Ecto neural progenitor cell (in vitro differentiated cells): Measurements from ENCODE around the gene GLS.
A peak's percentile ranks its signal among the peaks of the same experiment; 100 is the strongest.
"Not testable (repeated sequence)": the region's sequence is repeated elsewhere in the genome, so short reads cannot be mapped to it uniquely, and the experiment has no call there.

Experiments used
- DNase-seq: peaks from one replicate; pipeline ENCODE4 v3.0.0-alpha.2; 2018; ENCODE audit warnings: low spot score

GLS gene

DNA sequence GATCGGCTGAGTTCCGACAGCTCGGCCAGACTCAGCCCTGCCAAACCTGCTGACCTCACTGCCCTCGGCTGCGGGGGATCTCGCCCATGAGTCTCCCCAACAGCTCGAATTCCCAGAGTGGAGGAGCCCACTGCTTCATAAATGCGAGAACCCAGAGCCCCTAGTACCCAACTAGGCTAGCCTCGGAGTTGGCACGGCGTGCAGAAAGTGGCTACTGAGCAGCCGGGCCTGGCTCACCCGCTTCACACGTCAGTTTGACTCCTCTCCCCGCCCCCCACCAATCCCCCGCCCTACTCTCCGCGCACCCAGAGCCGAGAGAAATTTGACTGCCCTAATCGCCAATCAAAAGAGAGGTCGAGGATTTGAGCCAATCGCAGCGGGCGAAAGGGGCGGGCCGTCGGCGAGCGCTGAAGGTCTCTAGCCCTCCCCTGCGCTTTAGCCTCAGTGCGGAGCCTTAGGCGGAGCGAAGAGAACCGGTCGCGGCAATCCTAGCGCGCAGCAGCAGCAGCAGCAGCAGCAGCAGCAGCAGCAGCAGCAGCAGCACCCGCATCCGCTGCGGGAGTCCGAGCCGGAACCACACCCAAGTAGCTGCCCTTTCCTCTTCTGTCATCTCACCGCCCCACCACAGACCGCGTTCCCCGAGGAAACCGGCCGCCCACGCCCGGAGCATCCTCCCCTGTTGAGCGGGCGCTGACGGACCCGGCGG lies at the start of gene GLS:
Gene GLS, plus strand, starts transcription at position 444 of the 706 bp plus-strand sequence. CDS start 264 bp downstream, outside the sequence.
- peak; percentile 97 for DNase-seq

DNA sequence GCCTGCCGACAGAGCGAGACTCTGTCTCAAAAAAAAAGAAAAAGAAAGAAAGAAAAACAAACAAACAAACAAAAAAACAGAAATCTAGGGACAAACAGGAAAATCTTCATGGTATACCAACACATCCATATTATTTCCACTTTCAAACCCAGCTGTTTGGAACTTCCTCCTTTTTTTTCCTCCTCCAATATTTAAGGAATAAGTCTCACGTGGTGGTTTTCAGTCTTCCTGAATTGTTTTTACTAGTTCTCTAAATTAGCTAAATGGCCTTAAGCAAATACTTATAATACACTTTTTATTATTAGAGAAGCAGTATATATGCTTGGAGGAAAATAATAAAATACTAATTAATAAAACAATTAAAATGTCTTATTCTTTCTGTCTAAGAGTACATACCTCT lies 48.7 kb upstream of the GLS start:
- no peak for DNase-seq

DNA sequence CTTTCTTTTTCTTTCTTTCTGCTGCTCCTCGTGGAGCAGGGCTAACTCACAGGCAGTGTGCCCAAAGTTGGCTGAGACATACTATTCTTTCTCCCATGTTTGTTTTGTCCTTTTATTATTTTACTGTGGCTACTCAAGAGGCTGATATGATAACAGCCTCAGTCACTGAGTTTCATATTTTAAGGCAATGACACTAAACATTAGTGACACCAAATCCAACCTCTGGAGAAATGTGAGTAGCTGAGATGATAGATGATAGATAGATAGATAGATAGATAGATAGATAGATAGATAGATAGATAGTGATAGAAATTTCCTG lies 45.8 kb upstream of the GLS start:
- DNase-seq: no peak

DNA sequence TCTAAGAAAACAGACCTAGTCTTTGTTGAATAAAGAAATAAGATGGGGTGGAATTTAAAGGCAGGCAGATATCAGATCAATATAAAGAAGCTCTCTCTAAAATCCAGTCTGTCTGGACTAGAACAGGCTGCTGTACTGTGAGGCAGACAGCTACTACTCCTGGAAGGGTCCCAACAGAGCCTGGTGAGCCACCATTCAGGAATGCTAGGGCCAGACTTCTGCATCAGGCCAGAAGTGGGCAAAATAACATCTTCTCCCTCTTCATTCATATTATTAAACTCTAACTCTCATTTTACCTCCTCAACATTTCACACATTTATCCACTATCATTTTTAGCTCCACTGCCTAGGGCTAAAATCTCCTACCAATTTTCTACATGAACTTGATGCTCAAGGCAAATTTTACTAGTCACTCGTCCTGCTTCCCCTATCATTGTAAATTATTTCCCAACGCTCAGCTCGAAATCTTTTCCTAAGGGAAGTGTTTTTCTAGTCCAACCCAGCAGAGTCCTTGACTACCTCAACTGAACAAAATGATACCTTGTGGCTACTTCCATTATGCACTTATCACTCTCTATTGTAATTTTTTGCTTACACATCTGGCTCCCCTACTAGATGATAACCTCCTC lies 45.2 kb upstream of the GLS start:
- DNase-seq: no peak

DNA sequence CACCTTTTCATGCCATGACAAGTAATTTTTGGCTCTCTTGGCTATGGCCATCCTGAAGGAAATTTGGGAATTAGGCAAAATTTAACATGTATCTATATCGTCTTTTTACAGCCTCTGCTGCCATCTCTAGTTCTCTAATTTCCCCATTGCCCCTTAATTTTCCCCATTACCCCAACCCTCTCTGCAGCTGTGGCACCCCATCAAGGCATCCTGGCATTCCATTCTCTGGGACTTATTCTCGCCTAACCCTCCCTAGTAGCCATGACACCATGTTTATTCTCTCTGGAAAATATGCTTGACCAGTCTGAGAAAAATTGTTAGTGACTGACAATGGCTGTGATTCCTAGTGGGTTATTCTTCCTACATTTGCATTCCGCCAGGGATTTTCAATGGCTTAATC lies 43.9 kb upstream of the GLS start:
- DNase-seq: no peak

DNA sequence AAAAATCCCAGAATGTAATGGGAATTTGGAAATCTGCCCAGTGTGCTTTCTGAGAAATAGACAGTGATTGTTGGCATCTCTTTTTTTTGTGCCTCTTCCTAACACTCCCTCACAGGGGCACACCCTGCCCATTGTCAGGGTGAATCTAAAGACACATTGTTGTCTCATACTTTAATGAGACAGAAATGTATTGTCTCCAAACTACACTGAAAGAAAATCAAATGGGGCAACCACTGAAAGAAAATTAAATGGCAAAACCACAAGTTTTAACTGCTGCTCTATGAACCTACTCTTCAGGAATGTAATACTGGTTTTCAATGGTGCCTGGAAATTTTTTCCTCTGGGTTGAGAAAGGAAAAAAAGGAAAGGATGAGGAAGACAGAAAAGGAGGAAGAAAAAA lies 43.2 kb upstream of the GLS start:
- no peak for DNase-seq

DNA sequence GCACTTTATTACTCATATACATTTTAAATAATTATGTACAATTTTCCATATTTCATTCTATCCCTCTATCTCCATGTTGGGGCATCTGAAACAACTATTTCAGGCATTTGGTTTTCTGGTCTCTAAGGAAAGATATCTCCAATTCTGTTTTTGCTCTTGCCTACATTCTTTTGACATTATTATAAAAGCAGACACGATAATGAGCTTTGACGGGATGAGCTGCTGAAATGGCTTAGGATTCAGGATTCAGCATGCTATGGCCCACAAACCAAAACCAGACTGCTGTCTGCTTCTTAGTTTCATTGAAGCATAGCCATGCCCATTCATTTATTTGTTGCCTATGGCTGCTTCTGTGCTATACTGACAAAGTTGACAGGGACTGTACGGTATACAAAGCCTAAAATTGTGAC lies 42.7 kb upstream of the GLS start:
- no peak for DNase-seq

DNA sequence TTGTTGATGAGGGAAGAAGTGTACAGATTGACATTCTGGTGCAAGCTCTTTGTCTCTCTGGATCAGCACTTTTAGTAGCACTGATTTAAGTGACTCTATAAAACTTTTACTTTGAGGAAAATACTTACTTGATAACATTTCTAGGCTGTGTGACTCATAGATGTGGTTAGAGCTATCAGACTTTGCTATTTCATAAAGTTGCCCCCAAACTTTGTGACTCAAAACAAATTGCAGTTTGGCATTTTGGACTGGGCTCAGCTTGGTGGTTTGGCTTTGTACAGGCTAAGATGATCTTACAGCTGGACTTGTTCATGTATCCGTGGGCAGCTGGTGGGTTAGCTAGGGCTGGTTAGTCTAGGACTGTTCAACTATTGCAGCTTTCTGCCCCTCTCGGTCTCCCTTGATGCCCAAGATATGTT lies 42.1 kb upstream of the GLS start:
- no peak for DNase-seq

DNA sequence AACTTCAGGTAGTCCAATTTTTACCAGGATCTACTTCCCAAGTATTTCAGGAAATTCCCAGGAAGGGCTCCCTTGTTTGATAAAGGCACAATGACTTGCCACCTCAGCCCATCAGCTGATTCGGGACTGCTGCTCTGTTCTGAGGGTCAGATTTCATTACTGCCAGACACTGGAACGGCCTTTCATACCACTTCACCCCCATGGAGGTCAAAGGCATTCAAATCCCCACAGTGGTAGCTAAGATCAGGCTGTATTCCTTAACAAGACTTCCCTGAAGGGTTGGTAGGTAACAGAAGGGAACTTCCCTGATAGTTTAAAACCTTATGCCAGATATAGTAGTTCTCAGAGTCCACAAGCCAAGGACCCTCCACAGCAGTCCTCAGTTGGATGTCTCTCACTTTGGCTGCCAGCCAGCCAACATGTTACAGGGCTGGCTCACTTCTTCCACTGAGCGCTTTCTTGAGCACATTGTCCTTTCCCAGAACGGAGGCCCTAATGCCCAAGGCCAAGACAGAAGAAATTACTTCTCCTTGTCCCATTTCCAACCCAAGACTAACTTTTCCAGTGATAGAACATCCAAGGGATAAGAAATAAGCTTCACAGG lies 40.0 kb upstream of the GLS start:
- DNase-seq: no peak

DNA sequence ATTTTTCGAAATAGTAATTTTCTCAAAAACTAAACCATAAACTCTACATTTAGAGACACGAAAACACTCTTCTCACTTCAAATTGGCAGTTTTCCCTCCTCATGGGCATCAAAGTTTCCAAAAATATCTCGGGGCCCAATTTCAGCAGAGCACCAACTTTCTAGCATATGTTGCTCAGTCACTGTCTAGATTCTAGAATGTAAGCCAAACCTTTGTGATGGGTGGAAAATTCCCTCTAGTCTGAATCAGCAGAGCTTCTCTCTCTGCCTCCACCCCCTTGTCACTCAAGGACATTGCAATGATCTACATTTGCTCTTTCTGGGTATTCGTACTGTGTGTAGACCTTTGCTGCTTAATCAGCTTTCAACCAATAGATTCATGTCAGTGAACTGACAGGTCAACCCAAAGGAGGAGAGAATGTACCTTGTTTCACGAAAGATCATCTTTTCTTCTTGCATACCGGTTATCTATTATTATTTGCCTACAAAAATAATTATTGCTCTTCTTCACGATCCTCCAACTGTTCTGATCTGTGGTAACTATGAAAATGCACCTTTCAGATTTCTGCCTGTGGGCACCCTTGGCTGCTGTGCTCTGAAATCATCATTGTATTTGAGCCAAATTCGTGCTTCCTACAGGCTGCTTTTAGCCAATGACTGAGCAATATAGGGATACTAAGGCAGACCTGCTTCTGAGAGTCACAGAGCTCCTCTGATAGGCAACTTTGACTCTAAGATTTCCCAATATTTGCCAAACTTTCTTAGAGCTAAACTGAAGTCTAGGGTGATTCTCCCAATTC lies 38.7 kb upstream of the GLS start:
- no peak for DNase-seq

DNA sequence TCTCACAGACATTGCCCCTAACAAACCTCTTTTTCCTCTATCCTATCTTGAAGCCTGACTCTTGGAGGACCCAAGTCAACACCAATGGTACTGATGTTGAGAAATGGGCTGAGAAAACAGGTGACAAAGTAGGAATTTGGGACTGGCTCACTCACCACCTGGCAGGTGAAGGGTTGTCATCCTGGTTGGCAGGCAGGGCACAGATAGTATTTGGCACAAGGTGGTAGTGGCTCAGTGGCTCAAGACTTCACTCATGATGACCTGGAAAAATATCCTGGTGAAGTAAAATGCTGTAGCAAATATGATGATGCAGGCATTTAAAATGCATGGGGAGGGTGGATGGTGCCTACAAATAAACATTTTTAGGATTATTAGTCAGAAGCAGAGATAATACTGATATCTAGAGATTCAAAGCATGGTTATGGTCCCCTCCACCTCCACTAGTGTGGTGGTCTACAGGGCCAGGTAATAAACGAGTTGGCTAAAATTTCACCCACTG lies 38.0 kb upstream of the GLS start:
- no peak for DNase-seq

DNA sequence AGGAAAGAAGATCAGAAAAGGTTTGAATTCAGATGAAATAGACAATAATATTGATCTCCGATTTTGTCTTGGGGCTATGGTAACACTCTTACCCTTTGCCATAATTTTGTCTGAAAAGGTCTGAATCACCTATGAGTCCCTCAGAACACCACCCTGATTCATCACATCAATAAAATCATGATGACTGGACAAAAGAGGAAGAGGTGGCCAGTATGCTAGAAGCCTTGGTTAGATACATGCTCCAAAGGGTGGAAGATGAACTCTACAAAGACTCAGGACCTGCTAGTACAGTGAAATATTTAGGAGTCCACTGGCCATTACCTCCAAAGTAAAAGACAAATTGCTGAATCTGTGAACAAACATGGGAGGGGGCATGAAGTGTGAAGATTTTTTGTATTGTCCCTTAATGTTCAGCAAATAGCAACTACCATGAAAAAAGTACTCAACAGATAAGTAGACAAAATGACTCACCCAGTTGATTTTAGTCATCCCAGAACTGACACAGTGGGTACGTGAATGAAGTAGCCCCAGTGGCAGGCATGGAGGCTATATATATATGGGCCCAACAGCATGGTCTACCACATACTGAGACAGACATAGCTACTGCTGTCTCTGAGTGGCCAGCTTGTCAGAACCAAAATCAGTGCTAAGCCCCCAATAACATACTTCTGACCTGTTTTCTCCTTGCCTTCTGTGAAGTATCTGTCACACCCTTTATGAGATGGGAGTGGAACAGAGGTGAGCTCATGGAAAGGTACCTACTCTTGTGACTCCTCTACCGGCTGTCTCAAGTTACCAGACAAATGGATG lies 36.5 kb upstream of the GLS start:
- no peak for DNase-seq

DNA sequence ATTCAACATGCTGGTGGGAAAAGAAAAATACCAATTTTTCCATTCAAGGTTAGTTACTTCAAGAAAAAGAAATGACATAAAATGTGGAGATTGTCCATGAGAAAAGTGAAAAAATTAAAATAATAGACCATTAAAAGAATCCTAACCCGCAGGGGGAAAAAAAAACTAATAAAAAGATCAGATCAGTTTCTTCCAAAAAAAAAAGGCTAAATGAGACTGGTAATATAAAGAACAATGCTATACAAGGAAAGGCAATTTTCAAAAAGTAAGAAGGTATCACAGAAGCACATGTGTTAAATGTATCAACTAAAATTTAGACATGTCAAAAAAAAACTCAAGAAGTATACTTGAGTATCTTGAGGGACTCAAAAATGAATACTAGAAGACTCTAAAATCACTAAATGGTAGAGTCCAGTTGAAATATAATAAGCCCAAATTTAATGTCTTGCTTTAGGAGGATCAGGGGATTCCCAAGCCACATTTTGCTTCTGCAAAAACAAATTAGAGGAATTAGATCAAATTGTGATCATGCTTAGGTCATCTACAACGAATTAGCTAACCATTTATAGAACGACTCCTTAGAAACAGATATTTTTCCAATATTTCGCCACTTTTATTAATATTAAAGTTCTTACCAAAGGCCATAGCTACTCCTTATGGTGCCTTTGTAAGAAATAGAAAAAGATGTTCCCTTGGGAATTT lies 35.8 kb upstream of the GLS start:
- DNase-seq: no peak

DNA sequence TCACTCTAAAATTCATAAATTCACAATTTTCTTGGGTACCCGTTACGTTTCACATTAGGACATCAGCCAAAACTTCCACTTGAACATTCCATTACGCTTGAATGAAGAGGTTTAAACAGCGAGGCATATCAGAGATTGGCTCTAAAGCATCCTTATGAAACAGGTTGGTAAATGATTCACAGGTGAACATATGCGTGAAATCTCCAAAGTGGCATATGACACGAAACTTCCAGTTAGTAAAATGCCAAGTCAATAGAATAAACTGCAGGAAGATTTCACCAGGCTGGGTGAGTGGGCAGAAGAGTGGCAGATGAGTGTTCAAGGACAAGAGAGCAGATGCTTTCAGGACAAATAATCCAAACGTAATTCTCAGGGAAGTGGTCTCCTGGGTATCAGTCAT lies 33.9 kb upstream of the GLS start:
- no peak for DNase-seq

DNA sequence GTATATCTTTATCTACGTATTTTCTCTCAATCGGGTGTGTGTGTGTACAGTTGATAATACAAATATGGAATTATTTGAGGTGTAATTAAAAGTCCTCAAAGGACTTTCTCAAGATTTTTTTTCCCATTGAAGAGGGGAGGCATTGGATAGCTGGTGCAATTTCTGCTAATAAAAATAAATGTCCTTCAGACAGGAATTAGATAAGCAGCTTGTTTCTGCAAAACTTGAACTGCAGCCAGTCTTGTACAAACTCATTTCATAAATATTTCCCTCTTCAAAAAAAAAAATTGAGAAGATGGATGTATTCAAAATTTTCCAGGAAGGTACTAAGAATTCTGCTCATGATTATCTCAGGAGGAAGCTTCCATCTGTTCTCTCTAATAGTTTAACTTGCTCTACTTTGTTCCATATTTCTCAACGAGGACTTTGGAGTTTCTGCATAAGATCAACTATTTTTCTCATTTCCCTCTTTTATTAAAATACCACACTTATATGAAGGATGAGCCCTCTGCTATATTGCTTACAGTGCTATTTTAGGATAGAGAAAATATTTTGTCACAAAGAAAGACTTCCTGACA lies 33.0 kb upstream of the GLS start:
- no peak for DNase-seq

DNA sequence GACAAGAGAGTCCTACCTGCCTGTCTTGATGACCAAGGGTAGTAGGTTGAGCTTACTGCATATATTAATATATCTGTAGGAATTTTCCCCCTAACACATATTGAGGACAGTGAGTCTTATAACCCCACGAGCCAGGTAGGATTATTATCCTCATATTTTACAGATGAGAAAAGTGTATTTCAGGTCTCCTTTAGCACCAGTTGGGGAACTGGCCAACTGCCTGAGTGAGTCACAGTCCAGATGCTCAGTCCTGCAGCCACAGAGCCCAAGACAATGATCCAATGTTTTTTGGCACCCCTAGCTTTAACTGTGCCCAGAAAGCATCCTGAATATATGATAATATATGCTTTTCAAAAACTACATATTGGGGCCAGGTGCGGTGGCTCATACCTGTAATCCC lies 30.8 kb upstream of the GLS start:
- DNase-seq: no peak

DNA sequence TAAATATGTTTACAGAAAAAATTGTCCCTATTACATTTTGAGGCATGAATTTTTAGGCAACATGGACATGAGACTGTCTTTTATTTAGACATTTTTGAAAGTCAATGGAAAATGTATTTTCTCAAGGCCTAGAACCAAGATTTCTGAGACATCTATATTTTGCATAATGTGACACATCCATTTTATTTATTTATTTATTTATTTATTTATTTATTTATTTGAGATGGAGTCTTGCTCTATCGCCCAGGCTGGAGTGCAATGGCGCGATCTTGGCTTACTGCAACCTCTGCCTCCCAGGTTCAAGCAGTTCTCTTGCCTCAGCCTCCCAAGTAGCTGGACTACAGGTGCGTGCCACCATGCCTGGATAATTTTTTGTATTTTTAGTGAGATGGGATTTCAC lies 27.6 kb upstream of the GLS start:
- DNase-seq: not testable (repeated sequence)

DNA sequence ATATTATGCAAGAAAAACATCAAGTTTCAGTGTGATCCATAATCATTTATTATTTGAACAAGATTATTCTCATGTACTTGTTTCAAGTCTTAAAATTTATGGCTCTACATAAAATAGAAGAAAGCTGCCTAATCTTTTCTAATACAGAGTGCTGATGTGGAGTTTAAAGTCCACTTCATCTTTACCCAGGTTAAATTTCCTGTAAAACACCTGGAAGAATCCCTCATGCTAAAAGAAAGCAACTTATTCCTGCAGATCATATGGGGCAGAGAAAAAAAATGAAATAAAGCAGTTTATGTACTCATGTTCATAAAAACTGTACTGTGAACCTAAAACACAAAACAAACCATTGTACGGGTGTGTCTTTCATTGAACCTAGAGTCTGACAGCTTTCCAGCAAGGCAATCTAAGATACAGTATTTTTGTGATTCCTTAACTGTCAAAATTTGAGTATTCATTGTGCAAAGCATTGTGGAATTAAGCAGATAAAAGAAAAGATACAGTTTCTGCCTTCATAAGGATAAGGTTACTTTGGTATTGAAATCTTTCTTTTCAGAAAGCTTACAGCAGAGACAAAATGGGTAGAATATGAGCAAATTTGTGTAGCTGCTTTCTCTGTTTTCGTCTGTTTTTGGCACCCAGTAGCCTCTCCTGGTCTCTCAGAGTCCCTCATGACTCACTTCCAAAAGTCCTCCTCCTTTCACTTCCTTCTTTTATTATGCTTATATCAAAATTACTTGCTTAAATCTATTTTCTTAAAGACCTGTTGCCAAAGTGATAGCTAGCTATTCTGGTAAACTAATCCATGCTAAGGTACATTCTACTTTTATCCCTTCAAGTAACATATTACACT lies 26.9 kb upstream of the GLS start:
- no peak for DNase-seq

DNA sequence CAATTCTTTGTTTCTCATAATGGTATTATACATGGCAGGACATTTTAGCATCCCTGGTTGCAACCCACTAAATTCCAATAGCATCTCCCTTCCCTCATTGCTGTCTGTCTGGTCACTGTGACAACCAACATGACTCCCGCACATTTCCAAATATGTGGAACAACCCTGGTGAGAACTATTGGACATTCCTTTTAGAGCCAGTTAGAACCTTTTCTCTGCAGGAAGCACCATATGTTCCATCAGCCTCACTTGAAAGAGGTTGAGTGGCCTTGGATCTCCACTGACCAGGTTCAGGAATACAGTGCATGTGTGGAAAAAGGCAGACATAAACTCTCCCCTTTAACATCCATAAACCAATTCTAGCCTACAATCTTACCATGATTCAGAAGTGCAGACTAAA lies 25.9 kb upstream of the GLS start:
- DNase-seq: no peak

DNA sequence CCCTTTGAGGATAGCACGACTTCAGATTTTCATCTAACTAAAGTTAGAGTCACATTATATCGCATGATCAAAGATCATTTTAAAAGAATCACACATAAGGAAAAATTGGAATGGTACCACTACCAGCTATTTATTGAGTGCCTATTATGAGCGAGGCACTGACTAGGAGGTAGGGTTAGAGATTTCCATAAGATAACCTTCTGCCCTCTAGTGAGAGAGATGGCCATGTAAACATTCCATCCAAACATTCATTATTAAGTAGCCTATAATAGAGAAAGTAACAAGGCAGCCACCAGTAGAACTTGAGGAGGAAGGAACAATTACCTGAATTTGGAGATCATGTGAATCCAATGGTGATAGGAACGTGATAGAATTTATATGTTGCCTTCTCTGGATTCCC lies 25.4 kb upstream of the GLS start:
- no peak for DNase-seq
